ENCODE results near the gene GPC2.
"Not testable (repeated sequence)": the region's sequence is repeated elsewhere in the genome, so short reads cannot be mapped to it uniquely, and the experiment has no call there.

DNA sequence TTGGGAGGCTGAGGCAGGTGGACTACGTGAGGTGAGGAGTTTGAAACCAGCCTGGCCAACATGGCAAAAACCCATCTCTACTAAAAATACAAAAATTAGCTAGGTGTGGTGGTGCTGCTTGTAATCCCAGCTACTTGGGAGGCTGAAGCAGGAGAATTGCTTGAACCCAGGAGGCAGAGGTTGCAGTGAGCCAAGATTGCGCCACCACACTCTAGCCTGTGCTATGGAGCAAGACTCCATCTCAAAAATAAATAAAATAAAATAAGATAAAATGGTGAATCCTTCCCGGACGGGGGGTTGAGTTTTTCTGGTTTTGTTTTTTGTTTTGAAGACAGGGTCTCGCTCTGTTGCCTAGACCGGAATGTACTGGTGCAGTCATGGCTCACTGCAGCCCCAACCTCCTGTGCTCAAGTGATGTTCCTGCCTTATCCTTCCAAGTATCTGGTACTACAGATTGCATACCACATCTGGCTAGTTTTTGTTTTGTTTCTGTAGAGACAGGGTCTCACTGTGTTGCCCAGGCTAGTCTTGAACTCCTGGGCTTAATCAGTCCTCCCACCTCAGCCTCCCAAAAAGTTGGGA is 15.2 kb upstream of the GPC2 start:
- TF ChIP-seq, protein P1, sequence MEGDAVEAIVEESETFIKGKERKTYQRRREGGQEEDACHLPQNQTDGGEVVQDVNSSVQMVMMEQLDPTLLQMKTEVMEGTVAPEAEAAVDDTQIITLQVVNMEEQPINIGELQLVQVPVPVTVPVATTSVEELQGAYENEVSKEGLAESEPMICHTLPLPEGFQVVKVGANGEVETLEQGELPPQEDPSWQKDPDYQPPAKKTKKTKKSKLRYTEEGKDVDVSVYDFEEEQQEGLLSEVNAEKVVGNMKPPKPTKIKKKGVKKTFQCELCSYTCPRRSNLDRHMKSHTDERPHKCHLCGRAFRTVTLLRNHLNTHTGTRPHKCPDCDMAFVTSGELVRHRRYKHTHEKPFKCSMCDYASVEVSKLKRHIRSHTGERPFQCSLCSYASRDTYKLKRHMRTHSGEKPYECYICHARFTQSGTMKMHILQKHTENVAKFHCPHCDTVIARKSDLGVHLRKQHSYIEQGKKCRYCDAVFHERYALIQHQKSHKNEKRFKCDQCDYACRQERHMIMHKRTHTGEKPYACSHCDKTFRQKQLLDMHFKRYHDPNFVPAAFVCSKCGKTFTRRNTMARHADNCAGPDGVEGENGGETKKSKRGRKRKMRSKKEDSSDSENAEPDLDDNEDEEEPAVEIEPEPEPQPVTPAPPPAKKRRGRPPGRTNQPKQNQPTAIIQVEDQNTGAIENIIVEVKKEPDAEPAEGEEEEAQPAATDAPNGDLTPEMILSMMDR (IDR thresholded peaks at IDR 0.05) = not testable (repeated sequence)
- not testable (repeated sequence) for TF ChIP-seq POLR2A (IDR thresholded peaks at IDR 0.05)

Data from lower leg skin (tissue), 3 donors.